ENCODE results near the gene MRNIP. TPM values are rescaled to one million over a fixed set of nuclear protein-coding genes. Genes with fewer than 3 reads are reported as not detected.

Gene MRNIP
- polyA plus RNA-seq, 1 donor (not counting 4 experiments of a cell fraction or from before 2014, with no cell fraction given): 14.9 TPM

- dilution Hi-C loops (cut with MboI; ENCODE audit: extremely low pct_ligation_motif_present, low sequenced_read_pairs): no loop called here
- no peak overlapping the region for H3K4me3 ChIP-seq (ENCODE audit: control insufficient read depth in 2 of 3, extremely low read depth in 1 of 3, insufficient read depth in 2 of 3, low read depth in 1 of 3, low read length in 3 of 3)
- FAIRE-seq: no peak
These were observed 39.1 kb downstream of the MRNIP start for GRCh38 chr5:179819296-179820126.

GRCh38 chr5:179818746-179819295, 39.8 kb downstream of the MRNIP start:
- Histone ChIP-seq H4K20me1 (ENCODE audit: control insufficient read depth, extremely low read depth, insufficient read depth, low read length) (peaks cover 14% of the 10 kb centered on the region), H3K9ac (ENCODE audit: control insufficient read depth, extremely low read depth, insufficient read depth, low read length) (peak overlapping the region; percentile 93), H3K79me2 (ENCODE audit: control insufficient read depth, insufficient read depth, low read length) (peaks cover 23% of the 10 kb centered on the region), H3K4me2 (ENCODE audit: control insufficient read depth, extremely low read depth, insufficient read depth, low read depth, low read length) (peak overlapping the region; percentile 69), H3K4me1 (ENCODE audit: control insufficient read depth, extremely low read depth, insufficient read depth, low read length) (peaks cover 32% of the 10 kb centered on the region), H3K9me3 (ENCODE audit: control insufficient read depth, low read depth, low read length) (no peaks in the 10 kb centered on the region), H3K36me3 (ENCODE audit: control insufficient read depth in 2 of 2, extremely low read depth in 1 of 2, insufficient read depth in 2 of 2, low read length in 2 of 2) (peaks cover 9 to 13% of the 10 kb centered on the region in 2 experiments), H3K27ac (ENCODE audit: control insufficient read depth, insufficient read depth, low read length) (peak overlapping the region; percentile 87), H3K4me3 (ENCODE audit: control insufficient read depth in 2 of 3, extremely low read depth in 1 of 3, insufficient read depth in 2 of 3, low read depth in 1 of 3, low read length in 3 of 3) (no peak overlapping the region), H3K27me3 (ENCODE audit: control insufficient read depth, extremely low read depth, insufficient read depth, low read length) (no peaks in the 10 kb centered on the region), H3K9me1 (ENCODE audit: control insufficient read depth, extremely low read depth, insufficient read depth, low read length) (no peaks in the 10 kb centered on the region), H2AFZ (ENCODE audit: control insufficient read depth, low read length) (peak overlapping the region; percentile 58)
- dilution Hi-C loops (cut with MboI; ENCODE audit: extremely low pct_ligation_motif_present, low sequenced_read_pairs): no loop called here
- FAIRE-seq (no peak), DNase-seq (ENCODE audit: low read depth, low spot score) (peak; percentile 86)
- TF ChIP-seq EZH2 (IDR thresholded peaks at IDR 0.05; ENCODE audit: low read length) (no peak), CTCF (optimal IDR thresholded peaks at IDR 0.05 in 1 of 3, IDR thresholded peaks at IDR 0.05 in 1 of 3, conservative IDR thresholded peaks at IDR 0.05 in 1 of 3; ENCODE audit: extremely low read depth in 1 of 3, insufficient read depth in 2 of 3, low read length in 3 of 3) (no peak)

More at GRCh38 chr5:179819296-179820126, 39.1 kb downstream of the MRNIP start:
- Histone ChIP-seq H3K9me3 (ENCODE audit: control insufficient read depth, low read depth, low read length) (no peaks in the 10 kb centered on the region), H3K27me3 (ENCODE audit: control insufficient read depth, extremely low read depth, insufficient read depth, low read length) (no peaks in the 10 kb centered on the region), H3K9me1 (ENCODE audit: control insufficient read depth, extremely low read depth, insufficient read depth, low read length) (no peaks in the 10 kb centered on the region), H3K79me2 (ENCODE audit: control insufficient read depth, insufficient read depth, low read length) (peaks cover 23% of the 10 kb centered on the region), H3K4me1 (ENCODE audit: control insufficient read depth, extremely low read depth, insufficient read depth, low read length) (peaks cover 32% of the 10 kb centered on the region), H3K4me2 (ENCODE audit: control insufficient read depth, extremely low read depth, insufficient read depth, low read depth, low read length) (peak overlapping the region; percentile 88), H2AFZ (ENCODE audit: control insufficient read depth, low read length) (peak overlapping the region; percentile 51), H3K36me3 (ENCODE audit: control insufficient read depth in 2 of 2, extremely low read depth in 1 of 2, insufficient read depth in 2 of 2, low read length in 2 of 2) (peaks cover 16 to 18% of the 10 kb centered on the region in 2 experiments), H4K20me1 (ENCODE audit: control insufficient read depth, extremely low read depth, insufficient read depth, low read length) (peaks cover 19% of the 10 kb centered on the region), H3K9ac (ENCODE audit: control insufficient read depth, extremely low read depth, insufficient read depth, low read length) (peak overlapping the region; percentile 93), H3K27ac (ENCODE audit: control insufficient read depth, insufficient read depth, low read length) (peak overlapping the region; percentile 87)
- DNase-seq (ENCODE audit: low read depth, low spot score): no peak
- TF ChIP-seq EZH2 (IDR thresholded peaks at IDR 0.05; ENCODE audit: low read length) (no peak), CTCF (optimal IDR thresholded peaks at IDR 0.05 in 1 of 3, IDR thresholded peaks at IDR 0.05 in 1 of 3, conservative IDR thresholded peaks at IDR 0.05 in 1 of 3; ENCODE audit: extremely low read depth in 1 of 3, insufficient read depth in 2 of 3, low read length in 3 of 3) (no peak)
